Activated naive CD4-positive, alpha-beta T cell treated with anti-CD3 and anti-CD28 coated beads, Interleukin-2, amount 50 U/mL, for 24 hours (primary cell): ENCODE measurements around the gene CASP10.

Experiments
- H3K27ac Mint-ChIP-seq: one replicate; pipeline ENCODE4 v1.8.0; 2021; ENCODE audit warnings: mild to moderate bottlenecking, mixed read lengths
- H3K27me3 Mint-ChIP-seq: one replicate; pipeline ENCODE4 v1.8.0; 2021; ENCODE audit warnings: mixed read lengths
- H3K36me3 Mint-ChIP-seq: one replicate; pipeline ENCODE4 v1.8.0; 2021; ENCODE audit warnings: mixed read lengths
- H3K4me1 Mint-ChIP-seq: one replicate; pipeline ENCODE4 v1.8.0; 2021; ENCODE audit warnings: mixed read lengths
- H3K4me3 Mint-ChIP-seq: one replicate; pipeline ENCODE4 v1.8.0; 2021; ENCODE audit warnings: mild to moderate bottlenecking, mixed read lengths
- H3K9me3 Mint-ChIP-seq: one replicate; pipeline ENCODE4 v1.8.0; 2021; ENCODE audit warnings: mixed read lengths

Gene CASP10

GRCh38 chr2:201254081-201254730, 71.3 kb downstream of the CASP10 start:
- H3K4me1 Mint-ChIP-seq, result peaks cover 90% of the 10 kb centered on the region
- H3K36me3 Mint-ChIP-seq, result peaks cover 11% of the 10 kb centered on the region
- peak overlapping the region; percentile 81 for H3K27ac Mint-ChIP-seq
- no peak overlapping the region for H3K4me3 Mint-ChIP-seq
- no peaks in the 10 kb centered on the region for H3K27me3 Mint-ChIP-seq
- no peaks in the 10 kb centered on the region for H3K9me3 Mint-ChIP-seq

GRCh38 chr2:201255408-201256033, 72.6 kb downstream of the CASP10 start:
- Mint-ChIP-seq H3K36me3 (peaks cover 6% of the 10 kb centered on the region), H3K4me1 (peaks cover 86% of the 10 kb centered on the region), H3K9me3 (no peaks in the 10 kb centered on the region), H3K27ac (peak overlapping the region; percentile 81), H3K27me3 (no peaks in the 10 kb centered on the region), H3K4me3 (no peak overlapping the region)

GRCh38 chr2:201256082-201256481, 73.1 kb downstream of the CASP10 start:
- H3K9me3 Mint-ChIP-seq, result no peaks in the 10 kb centered on the region
- H3K4me3 Mint-ChIP-seq, result no peak overlapping the region
- H3K36me3 Mint-ChIP-seq, result peaks cover 2% of the 10 kb centered on the region
- peaks cover 82% of the 10 kb centered on the region for H3K4me1 Mint-ChIP-seq
- H3K27me3 Mint-ChIP-seq, result no peaks in the 10 kb centered on the region
- H3K27ac Mint-ChIP-seq, result peak overlapping the region; percentile 89

DNA sequence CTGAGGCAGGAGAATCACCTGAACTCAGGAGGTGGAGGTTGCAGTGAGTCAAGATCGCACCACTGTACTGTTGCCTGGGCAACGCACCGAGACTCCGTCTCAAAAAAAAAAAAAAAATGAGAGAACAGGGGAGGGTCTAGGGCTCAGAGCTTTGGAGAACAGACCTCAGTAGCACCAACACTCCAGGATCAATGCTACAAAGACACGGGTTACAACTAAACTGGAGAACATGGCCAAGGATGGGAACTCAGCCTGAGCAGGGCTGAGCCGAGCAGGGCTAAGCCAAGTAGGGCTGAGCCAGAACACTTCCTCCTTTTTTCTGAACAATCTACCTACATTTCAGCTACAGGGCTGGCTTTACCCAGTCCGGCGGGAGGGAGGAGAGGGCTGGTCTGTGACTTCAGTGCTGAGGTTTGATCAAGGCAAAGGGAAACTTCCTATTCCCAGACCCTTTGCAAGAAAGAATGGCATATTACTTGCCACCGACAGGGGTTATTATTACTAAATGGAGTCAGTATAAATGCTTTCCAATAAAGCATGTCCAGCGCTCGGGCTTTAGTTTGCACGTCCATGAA, 74.5 kb downstream of the CASP10 start:
- Mint-ChIP-seq H3K9me3 (no peaks in the 10 kb centered on the region), H3K4me3 (peak overlapping the region; percentile 89), H3K36me3 (peaks cover 2% of the 10 kb centered on the region)

GRCh38 chr2:201257956-201258665, 75.2 kb downstream of the CASP10 start:
- Mint-ChIP-seq H3K9me3 (no peaks in the 10 kb centered on the region), H3K36me3 (peaks cover 2% of the 10 kb centered on the region), H3K27me3 (no peaks in the 10 kb centered on the region), H3K4me1 (peaks cover 81% of the 10 kb centered on the region), H3K27ac (peak overlapping the region; percentile 97), H3K4me3 (peak overlapping the region; percentile 89)

More for the DNA sequence above, 74.5 kb downstream of the CASP10 start:
- H3K27ac Mint-ChIP-seq, result peak overlapping the region; percentile 97
- peaks cover 81% of the 10 kb centered on the region for H3K4me1 Mint-ChIP-seq
- no peaks in the 10 kb centered on the region for H3K27me3 Mint-ChIP-seq

DNA sequence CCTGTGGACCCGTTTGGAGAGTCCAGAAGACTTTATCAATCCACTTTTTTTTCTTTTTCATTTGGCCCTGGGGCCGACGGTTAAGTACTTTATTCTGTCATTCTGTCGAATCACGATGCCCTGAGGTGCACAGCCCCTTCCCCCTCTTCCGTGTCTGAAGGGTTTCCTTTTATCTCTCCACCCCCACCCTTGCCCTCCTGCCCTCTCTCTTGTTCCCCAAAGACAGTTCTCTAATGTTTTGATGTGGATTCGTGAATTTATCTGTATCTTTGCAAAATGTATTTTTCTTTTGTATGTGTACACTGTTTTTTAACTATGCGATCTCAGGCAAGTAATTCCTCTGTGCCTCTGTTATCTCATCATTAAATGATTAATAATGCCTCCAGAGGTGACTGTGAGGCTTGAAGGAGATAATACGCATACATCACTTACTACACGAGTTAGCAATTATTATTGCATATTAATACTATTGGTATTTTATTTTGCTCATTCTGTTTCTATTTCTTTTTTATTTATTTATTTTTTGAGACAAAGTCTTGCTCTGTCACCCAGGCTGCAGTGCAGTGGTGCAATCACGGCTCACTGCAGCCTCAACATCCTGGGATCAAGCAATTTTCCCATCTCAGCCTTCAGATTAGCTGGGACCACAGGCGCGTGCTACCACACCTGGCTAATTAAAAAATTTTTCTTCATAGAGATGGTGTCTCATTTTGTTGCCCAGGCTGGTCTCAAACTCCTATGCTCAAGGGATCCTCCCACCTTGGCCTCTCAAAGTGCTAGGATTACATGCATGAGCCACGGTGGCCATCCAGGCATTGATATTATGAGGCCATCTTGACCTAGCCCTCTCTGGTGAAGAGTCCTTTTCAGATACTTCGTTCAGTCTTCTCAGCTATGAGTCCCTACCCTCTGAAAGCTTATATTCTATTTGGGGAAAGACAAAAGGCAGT, 76.0 kb downstream of the CASP10 start:
- Mint-ChIP-seq H3K4me1 (peaks cover 82% of the 10 kb centered on the region), H3K9me3 (no peaks in the 10 kb centered on the region), H3K27me3 (no peaks in the 10 kb centered on the region), H3K36me3 (peaks cover 2% of the 10 kb centered on the region), H3K27ac (peak overlapping the region; percentile 97), H3K4me3 (peak overlapping the region; percentile 89)

- Mint-ChIP-seq H3K27ac (peak within 1 kb of the TSS; percentile 96), H3K4me1 (peaks cover 82% of the 10 kb centered on the region), H3K27me3 (no peaks in the 10 kb centered on the region), H3K4me3 (peak within 1 kb of the TSS; percentile 91), H3K9me3 (no peaks in the 10 kb centered on the region), H3K36me3 (peaks cover 2% of the 10 kb centered on the region)
These were observed 77.4 kb downstream of the CASP10 start, which contains the start of gene CASP8 for GRCh38 chr2:201260302-201260800. Gene CASP8 (plus strand): TSS chr2:201260536. CDS start chr2:201266487, 5,951 bp downstream.

GRCh38 chr2:201261471-201261870, 78.5 kb downstream of the CASP10 start:
- peaks cover 84% of the 10 kb centered on the region for H3K4me1 Mint-ChIP-seq
- H3K9me3 Mint-ChIP-seq, result no peaks in the 10 kb centered on the region
- no peaks in the 10 kb centered on the region for H3K27me3 Mint-ChIP-seq
- H3K36me3 Mint-ChIP-seq, result peaks cover 5% of the 10 kb centered on the region
- H3K27ac Mint-ChIP-seq, result peak overlapping the region; percentile 91
- H3K4me3 Mint-ChIP-seq, result peak overlapping the region; percentile 91

GRCh38 chr2:201261906-201262305, 79.0 kb downstream of the CASP10 start:
- Mint-ChIP-seq H3K9me3 (no peaks in the 10 kb centered on the region), H3K27ac (peak overlapping the region; percentile 91), H3K36me3 (peaks cover 7% of the 10 kb centered on the region), H3K27me3 (no peaks in the 10 kb centered on the region), H3K4me3 (peak overlapping the region; percentile 91), H3K4me1 (peaks cover 84% of the 10 kb centered on the region)

GRCh38 chr2:201262718-201263117, 79.8 kb downstream of the CASP10 start:
- Mint-ChIP-seq H3K36me3 (peaks cover 10% of the 10 kb centered on the region), H3K9me3 (no peaks in the 10 kb centered on the region), H3K4me1 (peaks cover 84% of the 10 kb centered on the region), H3K4me3 (peak overlapping the region; percentile 89), H3K27ac (peak overlapping the region; percentile 92), H3K27me3 (no peaks in the 10 kb centered on the region)

GRCh38 chr2:201263779-201264178, 80.8 kb downstream of the CASP10 start:
- peaks cover 13% of the 10 kb centered on the region for H3K36me3 Mint-ChIP-seq
- peaks cover 79% of the 10 kb centered on the region for H3K4me1 Mint-ChIP-seq
- H3K27me3 Mint-ChIP-seq, result no peaks in the 10 kb centered on the region
- H3K27ac Mint-ChIP-seq, result peak overlapping the region; percentile 75
- H3K9me3 Mint-ChIP-seq, result no peaks in the 10 kb centered on the region
- H3K4me3 Mint-ChIP-seq, result peak overlapping the region; percentile 89

DNA sequence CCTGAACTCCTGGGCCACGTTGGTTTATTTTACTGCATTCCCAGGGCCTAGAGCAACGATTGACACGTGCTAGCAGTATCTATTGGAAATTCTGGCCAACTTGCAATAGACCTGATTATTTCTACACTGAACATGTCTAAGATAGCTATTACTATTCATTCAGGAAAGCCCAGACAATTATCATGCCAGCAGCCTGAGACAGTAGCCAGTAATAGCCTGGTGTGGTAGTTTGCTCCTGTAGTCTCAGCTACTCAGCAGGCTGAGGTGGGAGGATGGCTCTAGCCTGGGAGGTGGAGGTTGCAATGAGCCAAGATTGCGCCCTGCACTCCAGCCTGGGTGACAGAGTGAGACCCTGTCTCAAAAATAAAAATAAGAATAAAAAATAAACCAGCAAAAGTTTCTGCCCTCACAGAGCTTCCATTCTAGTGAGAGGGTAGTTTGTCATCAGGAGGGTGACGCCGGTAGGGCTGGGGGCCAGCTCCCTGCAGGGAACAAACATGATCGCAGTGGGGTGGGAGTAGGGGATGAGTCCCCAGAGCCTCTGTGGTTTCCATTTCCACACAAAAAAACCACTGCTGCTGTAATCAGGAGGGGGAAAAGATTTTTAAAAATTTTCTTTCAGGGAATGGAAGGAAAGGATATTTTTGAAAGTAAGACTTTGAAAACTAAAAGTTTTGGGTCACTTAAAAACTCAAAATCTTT, 81.7 kb downstream of the CASP10 start:
- Mint-ChIP-seq H3K4me1 (peaks cover 80% of the 10 kb centered on the region), H3K4me3 (peak overlapping the region; percentile 89), H3K27ac (peak overlapping the region; percentile 80), H3K36me3 (peaks cover 15% of the 10 kb centered on the region), H3K9me3 (no peaks in the 10 kb centered on the region), H3K27me3 (no peaks in the 10 kb centered on the region)

- Mint-ChIP-seq H3K4me1 (peaks cover 91% of the 10 kb centered on the region), H3K9me3 (no peaks in the 10 kb centered on the region), H3K36me3 (peaks cover 19% of the 10 kb centered on the region), H3K27ac (peak overlapping the region; percentile 27), H3K4me3 (peak overlapping the region; percentile 30), H3K27me3 (no peaks in the 10 kb centered on the region)
These were observed 83.7 kb downstream of the CASP10 start for GRCh38 chr2:201266629-201267028.
